Astrocyte (in vitro differentiated cells and primary cell): ENCODE results near the gene MYO1B. TPM values are rescaled to one million over a fixed set of nuclear protein-coding genes. Genes with fewer than 3 reads are reported as not detected.
A peak's percentile ranks its signal among the peaks of the same experiment; 100 is the strongest.

ENCODE experiments used
- DNase-seq: peaks from one replicate; pipeline ENCODE4 v3.0.0-alpha.2; 2010; ENCODE audit warnings: low read depth
- FAIRE-seq: peaks from 2 replicates; lab custom pipeline; 2011; peaks lifted over from hg19 to GRCh38; lab: Jason Lieb, UNC
- H2AFZ ChIP-seq: 2 replicates; pipeline ENCODE4 v1.6.0; 2012; ENCODE audit warnings: low read depth, low read length, inconsistent platforms
- H3K27ac ChIP-seq: 2 replicates; pipeline ENCODE4 v1.5.1; 2011; ENCODE audit warnings: low read depth, low read length, inconsistent platforms
- H3K27me3 ChIP-seq: 2 replicates; pipeline ENCODE4 v1.6.0; 2011; ENCODE audit warnings: low read length, inconsistent platforms; ENCODE audit not compliant: insufficient read depth
- H3K36me3 ChIP-seq: 2 replicates; pipeline ENCODE4 v1.5.1; 2011; ENCODE audit warnings: low read length, inconsistent platforms; ENCODE audit not compliant: insufficient read depth
- H3K4me1 ChIP-seq: 2 replicates; pipeline ENCODE4 v1.5.1; 2011; ENCODE audit warnings: low read length, inconsistent platforms; ENCODE audit not compliant: insufficient read depth
- H3K4me2 ChIP-seq: 2 replicates; pipeline ENCODE4 v1.6.0; 2012; ENCODE audit warnings: low read length, inconsistent platforms
- H3K4me3 ChIP-seq: 2 replicates; pipeline ENCODE4 v1.5.1; 2011; ENCODE audit warnings: low read depth, mild to moderate bottlenecking, low read length, inconsistent platforms; ENCODE audit not compliant: insufficient read depth
- H3K79me2 ChIP-seq: 2 replicates; pipeline ENCODE4 v1.6.0; 2012; ENCODE audit warnings: mild to moderate bottlenecking, low read length, inconsistent platforms; ENCODE audit not compliant: insufficient read depth
- H3K9ac ChIP-seq: 2 replicates; pipeline ENCODE4 v1.6.0; 2012; ENCODE audit warnings: mild to moderate bottlenecking, low read length, inconsistent platforms
- H3K9me3 ChIP-seq: 2 replicates; pipeline ENCODE4 v1.5.1; 2012; ENCODE audit warnings: low read depth, mild to moderate bottlenecking, low read length, inconsistent platforms; ENCODE audit not compliant: insufficient read depth
- H4K20me1 ChIP-seq: 2 replicates; pipeline ENCODE4 v1.6.0; 2012; ENCODE audit warnings: low read length, inconsistent platforms; ENCODE audit not compliant: insufficient read depth
- H3K27ac Mint-ChIP-seq: one replicate; pipeline ENCODE4 v1.8.0; 2021; ENCODE audit warnings: mild to moderate bottlenecking, mixed read lengths; ENCODE audit not compliant: unreplicated experiment
- H3K27me3 Mint-ChIP-seq: one replicate; pipeline ENCODE4 v1.8.0; 2021; ENCODE audit warnings: low read depth, mixed read lengths; ENCODE audit not compliant: unreplicated experiment
- H3K36me3 Mint-ChIP-seq: one replicate; pipeline ENCODE4 v1.8.0; 2021; ENCODE audit warnings: low read depth, mixed read lengths; ENCODE audit not compliant: unreplicated experiment
- H3K4me1 Mint-ChIP-seq: one replicate; pipeline ENCODE4 v1.8.0; 2021; ENCODE audit warnings: low read depth, mixed read lengths; ENCODE audit not compliant: unreplicated experiment
- H3K4me3 Mint-ChIP-seq: one replicate; pipeline ENCODE4 v1.8.0; 2021; ENCODE audit warnings: mild to moderate bottlenecking, moderate library complexity, mixed read lengths; ENCODE audit not compliant: unreplicated experiment
- H3K9me3 Mint-ChIP-seq: one replicate; pipeline ENCODE4 v1.8.0; 2021; ENCODE audit warnings: mild to moderate bottlenecking, mixed read lengths; ENCODE audit not compliant: unreplicated experiment
- EZH2 ChIP-seq: IDR thresholded peaks from 2 replicates; pipeline ENCODE4 v1.6.1; 2012; ENCODE audit warnings: mild to moderate bottlenecking, low read length, inconsistent platforms; ENCODE audit not compliant: insufficient read depth
- total RNA-seq: library from RNA; stranded (reverse); gene quantifications from 2 replicates; pipeline ENCODE4 v1.2.1, GENCODE V29; 2021
- TF ChIP-seq, protein P1 (sequence below): IDR thresholded peaks from 2 replicates; pipeline ENCODE4 v1.5.1; 2011; ENCODE audit warnings: low read depth, mild to moderate bottlenecking, inconsistent platforms, low read length, moderate library complexity; ENCODE audit not compliant: insufficient read depth

MYO1B gene
- total RNA-seq, 1 donor from 2014 or later = 95.7 TPM

DNA sequence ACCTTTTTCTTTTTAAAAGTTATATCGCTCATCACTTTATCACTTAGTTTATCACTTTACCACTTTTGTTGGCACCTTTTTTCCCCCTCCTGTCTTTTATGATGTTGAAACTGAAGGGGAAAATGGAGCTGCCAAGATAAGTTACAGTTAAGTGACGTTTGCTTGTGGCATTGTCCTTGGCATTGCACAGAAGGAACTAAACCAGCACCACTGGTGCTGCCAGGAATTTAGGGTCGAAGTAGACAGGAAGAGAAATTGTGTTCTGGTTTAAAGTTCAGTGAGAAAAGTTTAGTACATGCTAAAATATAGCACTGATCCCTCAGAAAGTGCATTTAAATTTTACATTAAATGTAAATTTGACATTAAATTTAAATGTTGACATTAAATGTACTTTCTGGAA, 49.9 kb downstream of the MYO1B start:
- peaks cover 5% of the 10 kb centered on the region for H3K36me3 Mint-ChIP-seq

DNA sequence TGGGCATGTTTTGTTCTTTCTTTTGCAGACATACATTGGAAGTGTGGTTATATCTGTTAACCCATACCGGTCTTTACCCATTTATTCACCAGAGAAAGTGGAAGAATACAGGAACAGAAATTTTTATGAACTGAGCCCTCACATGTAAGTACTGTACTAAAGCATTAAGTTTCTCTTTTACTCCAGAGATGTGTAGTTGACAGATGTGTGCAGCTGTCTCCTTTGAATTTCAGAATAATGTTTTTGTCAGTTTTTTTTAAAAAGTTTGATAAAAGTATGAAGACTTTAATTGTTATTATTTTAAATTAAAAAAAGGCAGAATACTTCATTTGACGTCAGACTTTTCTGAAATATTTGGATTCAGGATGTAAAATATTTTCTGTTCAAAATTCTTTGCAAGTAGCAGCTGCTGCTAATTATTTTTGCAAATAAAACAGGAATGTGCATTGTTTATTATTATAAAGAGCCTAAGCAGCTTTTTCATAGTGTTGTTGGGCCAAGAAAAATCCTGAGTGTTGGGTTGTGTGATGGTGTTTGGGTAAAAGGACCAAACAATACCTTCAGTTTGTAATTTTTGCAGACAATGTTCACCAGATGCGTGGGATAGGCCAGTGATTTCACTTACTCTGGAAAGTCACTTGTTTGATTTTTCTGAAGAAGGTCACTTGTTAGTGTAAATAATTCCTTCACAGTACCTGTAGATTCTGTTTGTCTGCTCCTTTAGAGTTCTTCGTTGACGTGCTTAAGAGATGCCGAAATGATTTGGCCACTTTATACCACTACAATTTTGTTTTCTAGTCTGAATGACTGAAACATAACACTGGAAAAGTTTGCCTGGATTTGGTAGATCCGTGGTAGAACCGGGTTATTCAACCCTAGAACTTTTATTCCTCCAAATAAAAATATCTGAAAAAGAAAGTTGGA, 51.1 kb downstream of the MYO1B start:
- H3K4me3 ChIP-seq = no peak overlapping the region
- Mint-ChIP-seq H3K27ac (no peak overlapping the region), H3K36me3 (peaks cover 4% of the 10 kb centered on the region), H3K9me3 (no peaks in the 10 kb centered on the region), H3K4me3 (no peak overlapping the region), H3K4me1 (peaks cover 26% of the 10 kb centered on the region), H3K27me3 (no peaks in the 10 kb centered on the region)
- H3K79me2 ChIP-seq = peaks cover 92% of the 10 kb centered on the region
- DNase-seq (no peak), FAIRE-seq (peak; percentile 49)
- H3K9me3 ChIP-seq = no peaks in the 10 kb centered on the region
- H4K20me1 ChIP-seq = peaks cover 41% of the 10 kb centered on the region
- H3K36me3 ChIP-seq = peaks cover 18% of the 10 kb centered on the region
- H3K9ac ChIP-seq = no peak overlapping the region
- TF ChIP-seq, protein P1, sequence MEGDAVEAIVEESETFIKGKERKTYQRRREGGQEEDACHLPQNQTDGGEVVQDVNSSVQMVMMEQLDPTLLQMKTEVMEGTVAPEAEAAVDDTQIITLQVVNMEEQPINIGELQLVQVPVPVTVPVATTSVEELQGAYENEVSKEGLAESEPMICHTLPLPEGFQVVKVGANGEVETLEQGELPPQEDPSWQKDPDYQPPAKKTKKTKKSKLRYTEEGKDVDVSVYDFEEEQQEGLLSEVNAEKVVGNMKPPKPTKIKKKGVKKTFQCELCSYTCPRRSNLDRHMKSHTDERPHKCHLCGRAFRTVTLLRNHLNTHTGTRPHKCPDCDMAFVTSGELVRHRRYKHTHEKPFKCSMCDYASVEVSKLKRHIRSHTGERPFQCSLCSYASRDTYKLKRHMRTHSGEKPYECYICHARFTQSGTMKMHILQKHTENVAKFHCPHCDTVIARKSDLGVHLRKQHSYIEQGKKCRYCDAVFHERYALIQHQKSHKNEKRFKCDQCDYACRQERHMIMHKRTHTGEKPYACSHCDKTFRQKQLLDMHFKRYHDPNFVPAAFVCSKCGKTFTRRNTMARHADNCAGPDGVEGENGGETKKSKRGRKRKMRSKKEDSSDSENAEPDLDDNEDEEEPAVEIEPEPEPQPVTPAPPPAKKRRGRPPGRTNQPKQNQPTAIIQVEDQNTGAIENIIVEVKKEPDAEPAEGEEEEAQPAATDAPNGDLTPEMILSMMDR = no peak
- TF ChIP-seq EZH2 = no peak
- no peak overlapping the region for H2AFZ ChIP-seq
- H3K27me3 ChIP-seq = no peaks in the 10 kb centered on the region
- H3K4me1 ChIP-seq = peaks cover 5% of the 10 kb centered on the region
- peak overlapping the region; percentile 3 for H3K4me2 ChIP-seq
- peak overlapping the region; percentile 19 for H3K27ac ChIP-seq

More for the DNA sequence above, 49.9 kb downstream of the MYO1B start:
- H3K4me1 ChIP-seq = peaks cover 6% of the 10 kb centered on the region
- no peak overlapping the region for H3K4me3 Mint-ChIP-seq
- DNase-seq = no peak
- no peak overlapping the region for H2AFZ ChIP-seq
- H3K9me3 Mint-ChIP-seq = no peaks in the 10 kb centered on the region
- peaks cover 30% of the 10 kb centered on the region for H3K4me1 Mint-ChIP-seq
- H3K4me2 ChIP-seq = no peak overlapping the region
- no peak overlapping the region for H3K9ac ChIP-seq
- no peaks in the 10 kb centered on the region for H3K27me3 Mint-ChIP-seq
- TF ChIP-seq, protein P1 = no peak
- TF ChIP-seq EZH2 = no peak
- no peak for FAIRE-seq
- no peaks in the 10 kb centered on the region for H3K27me3 ChIP-seq
- H3K27ac Mint-ChIP-seq = no peak overlapping the region
- peaks cover 96% of the 10 kb centered on the region for H3K79me2 ChIP-seq
- no peak overlapping the region for H3K27ac ChIP-seq
- no peak overlapping the region for H3K4me3 ChIP-seq
- no peaks in the 10 kb centered on the region for H3K9me3 ChIP-seq
- H3K36me3 ChIP-seq = peaks cover 12% of the 10 kb centered on the region
- peaks cover 53% of the 10 kb centered on the region for H4K20me1 ChIP-seq

DNA sequence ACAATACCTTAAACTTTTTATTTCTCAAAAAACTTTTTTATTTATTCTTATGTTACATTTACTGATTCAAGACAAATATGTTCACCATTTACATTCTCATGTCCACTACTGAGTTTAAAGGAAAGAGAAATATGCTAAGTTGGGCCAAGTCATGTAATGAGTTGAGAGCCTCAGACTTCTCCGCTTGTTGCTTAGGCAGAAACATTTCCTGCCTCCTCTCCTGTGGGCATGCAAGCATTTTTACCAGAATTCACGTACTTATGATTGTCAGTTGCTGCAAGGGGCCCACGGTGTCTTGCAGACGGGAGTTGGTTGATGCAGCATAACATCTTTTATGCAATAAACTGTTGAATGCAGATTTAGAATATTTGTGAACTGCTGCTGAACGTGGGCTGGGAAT, 51.8 kb downstream of the MYO1B start:
- peaks cover 39% of the 10 kb centered on the region for H4K20me1 ChIP-seq
- Mint-ChIP-seq H3K27ac (no peak overlapping the region), H3K36me3 (peaks cover 7% of the 10 kb centered on the region), H3K4me3 (no peak overlapping the region), H3K27me3 (no peaks in the 10 kb centered on the region), H3K4me1 (peaks cover 19% of the 10 kb centered on the region), H3K9me3 (no peaks in the 10 kb centered on the region)
- H3K9ac ChIP-seq = no peak overlapping the region
- no peaks in the 10 kb centered on the region for H3K9me3 ChIP-seq
- peaks cover 20% of the 10 kb centered on the region for H3K36me3 ChIP-seq
- no peak overlapping the region for H2AFZ ChIP-seq
- no peak overlapping the region for H3K4me3 ChIP-seq
- no peaks in the 10 kb centered on the region for H3K4me1 ChIP-seq
- H3K4me2 ChIP-seq = no peak overlapping the region
- H3K27me3 ChIP-seq = no peaks in the 10 kb centered on the region
- no peak for DNase-seq
- peak; percentile 76 for FAIRE-seq
- no peak overlapping the region for H3K27ac ChIP-seq
- TF ChIP-seq, protein P1 = no peak
- TF ChIP-seq EZH2 = no peak
- peaks cover 92% of the 10 kb centered on the region for H3K79me2 ChIP-seq
